ENCODE measurements around the gene SF3A1. TPM values are rescaled to one million over a fixed set of nuclear protein-coding genes. Genes with fewer than 3 reads are reported as not detected.

Gene SF3A1
- total RNA-seq, 4 donors from 2014 or later = 52.8 to 193 (median 135) TPM

GRCh38 chr22:30295576-30295975 lies 61.1 kb downstream of the SF3A1 start:
- Histone ChIP-seq H3K4me3 (replicated peaks in 1 of 3) (no peak overlapping the region), H3K36me3 (peaks cover 32 to 38% of the 10 kb centered on the region in 2 donors), H3K27me3 (no peaks in the 10 kb centered on the region), H3K27ac (peak overlapping the region; percentile 84 to 88 (median 87)), H3K4me1 (peaks cover 57 to 75% of the 10 kb centered on the region in 2 donors), H3K9me3 (no peaks in the 10 kb centered on the region)
- WGBS, 2 donors = 41 to 54% methylated on average over 7 of the region's 7 CpGs
- peak; percentile 56 to 73 for DNase-seq
- TF ChIP-seq CTCF (IDR thresholded peaks at IDR 0.05) (no peak), POLR2A (IDR thresholded peaks at IDR 0.05) (no peak)
- intact Hi-C loops (cut with DNase I) = no loop called here

- WGBS, 2 donors = 98% methylated on average over 9 of the region's 11 CpGs; no CpG with 5 or more reads in 1 of the 2 donors
- H3K36me3 ChIP-seq = peaks cover 29 to 38% of the 10 kb centered on the region in 2 donors
- TF ChIP-seq POLR2A (IDR thresholded peaks at IDR 0.05) (no peak), CTCF (IDR thresholded peaks at IDR 0.05) (no peak)
- H3K27ac ChIP-seq = peak overlapping the region in 2 of 3 donors; percentile 84 to 87
- no peak overlapping the region for H3K4me3 ChIP-seq (replicated peaks in 1 of 3)
- no peaks in the 10 kb centered on the region for H3K27me3 ChIP-seq
- H3K9me3 ChIP-seq = no peaks in the 10 kb centered on the region
- H3K4me1 ChIP-seq = peaks cover 63 to 75% of the 10 kb centered on the region in 2 donors
- intact Hi-C loops (cut with DNase I) = no loop called here
- DNase-seq = no peak
Measured at GRCh38 chr22:30294830-30295229, 61.9 kb downstream of the SF3A1 start.

GRCh38 chr22:30294066-30294465 lies 62.6 kb downstream of the SF3A1 start:
- 91 to 97% methylated on average over 6 to 7 of the region's 9 CpGs for WGBS, 2 donors
- Histone ChIP-seq H3K9me3 (no peaks in the 10 kb centered on the region), H3K27ac (peak overlapping the region in 2 of 3 donors; percentile 84 to 87), H3K27me3 (no peaks in the 10 kb centered on the region), H3K36me3 (peaks cover 29 to 38% of the 10 kb centered on the region in 2 donors), H3K4me1 (peaks cover 59 to 68% of the 10 kb centered on the region in 2 donors), H3K4me3 (replicated peaks in 1 of 3) (no peak overlapping the region)
- DNase-seq = no peak
- intact Hi-C loops (cut with DNase I) = no loop called here
- TF ChIP-seq CTCF (IDR thresholded peaks at IDR 0.05) = no peak
- TF ChIP-seq POLR2A (IDR thresholded peaks at IDR 0.05) = no peak

- H3K36me3 ChIP-seq = peaks cover 29 to 38% of the 10 kb centered on the region in 2 donors
- TF ChIP-seq POLR2A (IDR thresholded peaks at IDR 0.05) (no peak), CTCF (IDR thresholded peaks at IDR 0.05) (no peak)
- intact Hi-C loops (cut with DNase I) = no loop called here
- H3K27ac ChIP-seq = peak overlapping the region in 2 of 3 donors; percentile 96 to 97
- H3K4me3 ChIP-seq (replicated peaks in 1 of 3) = no peak overlapping the region
- peaks cover 56 to 65% of the 10 kb centered on the region in 2 donors for H3K4me1 ChIP-seq
- DNase-seq = no peak
- no peaks in the 10 kb centered on the region for H3K27me3 ChIP-seq
- 93 to 98% methylated on average over 7 of the region's 7 CpGs for WGBS, 2 donors
- no peaks in the 10 kb centered on the region for H3K9me3 ChIP-seq
Measured at GRCh38 chr22:30293026-30293425, 63.7 kb downstream of the SF3A1 start.

- H3K36me3 ChIP-seq = peaks cover 28 to 38% of the 10 kb centered on the region in 2 donors
- peak overlapping the region; percentile 96 to 97 (median 97) for H3K27ac ChIP-seq
- intact Hi-C loops (cut with DNase I) = no loop called here
- no peaks in the 10 kb centered on the region for H3K9me3 ChIP-seq
- H3K27me3 ChIP-seq = no peaks in the 10 kb centered on the region
- no peak overlapping the region for H3K4me3 ChIP-seq (replicated peaks in 1 of 3)
- TF ChIP-seq CTCF (IDR thresholded peaks at IDR 0.05) = no peak
- DNase-seq = no peak
- H3K4me1 ChIP-seq = peaks cover 52 to 61% of the 10 kb centered on the region in 2 donors
- WGBS, 2 donors = 81 to 92% methylated on average over 6 to 14 of the region's 18 CpGs
Measured at GRCh38 chr22:30292069-30292970, 64.4 kb downstream of the SF3A1 start.
